ENCODE results near the gene ADCY3. TPM values are rescaled to one million over a fixed set of nuclear protein-coding genes. Genes with fewer than 3 reads are reported as not detected.

ADCY3 gene
- total RNA-seq, 4 donors from 2014 or later = 14.8 to 48.3 (median 34.3) TPM

- Histone ChIP-seq H3K36me3 (peaks cover 0 to 20% (median 0%) of the 10 kb centered on the region in 3 donors), H3K27me3 (no peaks in the 10 kb centered on the region), H3K4me1 (peaks cover 0 to 38% (median 29%) of the 10 kb centered on the region in 3 donors), H3K4me3 (no peak overlapping the region), H3K9me3 (no peaks in the 10 kb centered on the region), H3K27ac (peak overlapping the region; percentile 9 to 75 (median 68))
- WGBS, 2 donors = 90 to 94% methylated on average over 11 to 14 of the region's 19 CpGs
- DNase-seq = no peak
- TF ChIP-seq POLR2A (IDR thresholded peaks at IDR 0.05) (no peak), CTCF (IDR thresholded peaks at IDR 0.05) (no peak)
- intact Hi-C loops (cut with DNase I) = no loop called here
These were observed 47.5 kb downstream of the ADCY3 start for GRCh38 chr2:24872344-24873115.

- H3K27ac ChIP-seq = peak overlapping the region; percentile 9 to 75 (median 68)
- intact Hi-C loops (cut with DNase I) = no loop called here
- H3K27me3 ChIP-seq = no peaks in the 10 kb centered on the region
- peaks cover 0 to 20% (median 0%) of the 10 kb centered on the region in 3 donors for H3K36me3 ChIP-seq
- DNase-seq = no peak
- H3K4me3 ChIP-seq = no peak overlapping the region
- 68 to 69% methylated on average over 11 to 12 of the region's 12 CpGs for WGBS, 2 donors
- peaks cover 0 to 38% (median 29%) of the 10 kb centered on the region in 3 donors for H3K4me1 ChIP-seq
- no peaks in the 10 kb centered on the region for H3K9me3 ChIP-seq
- TF ChIP-seq CTCF (IDR thresholded peaks at IDR 0.05) (no peak), POLR2A (IDR thresholded peaks at IDR 0.05) (no peak)
These were observed 48.1 kb downstream of the ADCY3 start for GRCh38 chr2:24871852-24872333.

- Histone ChIP-seq H3K27ac (peak overlapping the region in 3 of 4 donors; percentile 45 to 75 (median 70)), H3K9me3 (no peaks in the 10 kb centered on the region), H3K36me3 (peaks cover 0 to 20% (median 0%) of the 10 kb centered on the region in 3 donors), H3K4me3 (no peak overlapping the region), H3K4me1 (peaks cover 0 to 38% (median 29%) of the 10 kb centered on the region in 3 donors), H3K27me3 (no peaks in the 10 kb centered on the region)
- intact Hi-C loops (cut with DNase I) = no loop called here
- DNase-seq = no peak
- WGBS, 2 donors = 92 to 94% methylated on average over 11 to 15 of the region's 16 CpGs
- TF ChIP-seq CTCF (IDR thresholded peaks at IDR 0.05) (no peak), POLR2A (IDR thresholded peaks at IDR 0.05) (no peak)
These were observed 48.9 kb downstream of the ADCY3 start for GRCh38 chr2:24870891-24871705.

- peak overlapping the region in 3 of 4 donors; percentile 44 to 70 (median 45) for H3K27ac ChIP-seq
These were observed 49.6 kb downstream of the ADCY3 start for GRCh38 chr2:24870440-24870839.

More at GRCh38 chr2:24870440-24870839, 49.6 kb downstream of the ADCY3 start:
- no peak for DNase-seq
- H3K9me3 ChIP-seq = no peaks in the 10 kb centered on the region
- H3K27me3 ChIP-seq = no peaks in the 10 kb centered on the region
- H3K36me3 ChIP-seq = peaks cover 0 to 20% (median 0%) of the 10 kb centered on the region in 3 donors
- H3K4me3 ChIP-seq = no peak overlapping the region
- WGBS, 2 donors = 83 to 96% methylated on average over 1 to 5 of the region's 5 CpGs
- H3K4me1 ChIP-seq = peaks cover 0 to 35% (median 28%) of the 10 kb centered on the region in 3 donors
- intact Hi-C loops (cut with DNase I) = no loop called here
- TF ChIP-seq CTCF (IDR thresholded peaks at IDR 0.05) = no peak
- TF ChIP-seq POLR2A (IDR thresholded peaks at IDR 0.05) = no peak

All from esophagus squamous epithelium (tissue), 5 donors.